GM12873 (cell line): Measurements from ENCODE around the gene ALDH5A1.

ENCODE experiments used
- CTCF ChIP-seq: IDR thresholded peaks from 2 replicates; pipeline ENCODE4 v1.5.1; 2012; ENCODE audit warnings: low read depth, mild to moderate bottlenecking, moderate library complexity, low read length, control low read depth; ENCODE audit not compliant: insufficient read depth; ENCODE audit errors: missing control alignments

The ALDH5A1 gene

GRCh38 chr6:24571361-24571760, 76.6 kb downstream of the ALDH5A1 start:
- no peak for TF ChIP-seq CTCF

GRCh38 chr6:24574809-24575208, 80.0 kb downstream of the ALDH5A1 start:
- TF ChIP-seq CTCF, result no peak

GRCh38 chr6:24576447-24576846, 81.7 kb downstream of the ALDH5A1 start:
- TF ChIP-seq CTCF, result no peak

GRCh38 chr6:24581084-24581669, 86.4 kb downstream of the ALDH5A1 start:
- peak; percentile 92 for TF ChIP-seq CTCF

GRCh38 chr6:24583463-24584381, 89.0 kb downstream of the ALDH5A1 start:
- peak; percentile 78 for TF ChIP-seq CTCF

GRCh38 chr6:24584382-24584720, 89.6 kb downstream of the ALDH5A1 start:
- no peak for TF ChIP-seq CTCF
